ENCODE results near the gene WSB1.

GRCh38 chr17:27338536-27338985 lies 44.6 kb downstream of the WSB1 start:
- TF ChIP-seq CTCF (IDR thresholded peaks at IDR 0.05), result no peak
- no peak for TF ChIP-seq NFE2L2 (conservative IDR thresholded peaks at IDR 0.05; ENCODE audit: low read length)
- TF ChIP-seq HMGXB4 (CRISPR knock-in tag; IDR thresholded peaks at IDR 0.05; ENCODE audit: borderline replicate concordance), result no peak
- TF ChIP-seq POLR2A (IDR thresholded peaks at IDR 0.05; ENCODE audit: low read length), result no peak
- no peak for TF ChIP-seq FOSL2 (IDR thresholded peaks at IDR 0.05)
- TF ChIP-seq FOSL2 (CRISPR knock-in tag; IDR thresholded peaks at IDR 0.05), result no peak
- no peak for TF ChIP-seq CEBPB (IDR thresholded peaks at IDR 0.05)
- TF ChIP-seq POLR2AphosphoS2 (conservative IDR thresholded peaks at IDR 0.05; ENCODE audit: low read length), result no peak
- no peak for TF ChIP-seq ZFP36 (IDR thresholded peaks at IDR 0.05; ENCODE audit: borderline replicate concordance, partially characterized antibody)
- no peak for TF ChIP-seq PBX3 (IDR thresholded peaks at IDR 0.05)
